22Rv1 (cell line): ENCODE measurements around the gene DNM2.

Source experiments
- H3K27ac ChIP-seq: fragments of 450-650 bp; 2 replicates; pipeline ENCODE4 v1.5.1; 2017
- CTCF ChIP-seq: fragments of 450-650 bp; IDR thresholded peaks from 2 replicates; pipeline ENCODE4 v1.5.1; 2017; ENCODE audit warnings: mild to moderate bottlenecking
- ZFX ChIP-seq: fragments of 450-650 bp; IDR thresholded peaks from 2 replicates; pipeline ENCODE4 v1.6.1; 2017; ENCODE audit warnings: antibody characterized with exemption, borderline replicate concordance

Gene DNM2

GRCh38 chr19:10774893-10775292, 57.0 kb downstream of the DNM2 start:
- H3K27ac ChIP-seq = no peak overlapping the region
- TF ChIP-seq ZFX (no peak), CTCF (no peak)

GRCh38 chr19:10776900-10777650, 59.2 kb downstream of the DNM2 start:
- H3K27ac ChIP-seq = no peak overlapping the region
- TF ChIP-seq ZFX (no peak), CTCF (no peak)

- TF ChIP-seq ZFX (no peak), CTCF (no peak)
- H3K27ac ChIP-seq = no peak overlapping the region
Observed at GRCh38 chr19:10780368-10780767, 62.5 kb downstream of the DNM2 start.

GRCh38 chr19:10782795-10783194, 64.9 kb downstream of the DNM2 start:
- H3K27ac ChIP-seq = no peak overlapping the region
- no peak for TF ChIP-seq ZFX
- TF ChIP-seq CTCF = no peak

- no peak overlapping the region for H3K27ac ChIP-seq
- TF ChIP-seq CTCF (no peak), ZFX (no peak)
Observed at GRCh38 chr19:10784257-10784656, 66.4 kb downstream of the DNM2 start.

GRCh38 chr19:10788146-10788545, 70.3 kb downstream of the DNM2 start:
- H3K27ac ChIP-seq = no peak overlapping the region
- TF ChIP-seq ZFX (no peak), CTCF (no peak)

- TF ChIP-seq ZFX = no peak
- TF ChIP-seq CTCF = no peak
Observed at GRCh38 chr19:10789866-10790265, 72.0 kb downstream of the DNM2 start.

More at GRCh38 chr19:10789866-10790265, 72.0 kb downstream of the DNM2 start:
- no peak overlapping the region for H3K27ac ChIP-seq
